ENCODE results near the gene SLC23A2. TPM values are rescaled to one million over a fixed set of nuclear protein-coding genes. Genes with fewer than 3 reads are reported as not detected.

The SLC23A2 gene
- total RNA-seq, 2 experiments from 2014 or later, result 12.9 to 14.1 TPM

DNA sequence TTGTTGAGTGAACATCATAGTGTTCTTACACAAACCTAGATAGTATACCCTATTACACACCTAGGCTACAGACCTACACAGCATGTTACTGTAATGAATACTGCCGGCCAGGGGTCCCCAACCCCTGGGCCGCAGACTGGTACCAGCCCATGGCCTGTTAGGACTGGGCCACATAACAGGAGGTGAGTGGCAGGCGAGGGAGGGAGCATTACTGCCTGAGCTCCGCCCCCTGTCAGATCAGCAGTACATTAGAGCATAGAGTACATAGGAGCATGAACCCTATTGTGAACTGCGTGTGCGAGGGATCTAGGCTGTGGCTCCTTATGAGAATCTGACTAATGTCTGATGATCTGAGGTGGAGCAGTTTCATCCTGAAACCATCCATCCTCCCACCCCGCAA, 153.3 kb downstream of the SLC23A2 start:
- Mint-ChIP-seq H3K36me3 (ENCODE audit: low read depth) (no peaks in the 10 kb centered on the region), H3K4me1 (peaks cover 4% of the 10 kb centered on the region), H3K9me3 (peaks cover 2% of the 10 kb centered on the region), H3K27ac (no peak overlapping the region), H3K27me3 (peaks cover 1% of the 10 kb centered on the region), H3K4me3 (no peak overlapping the region)
- ChIA-PET CTCF (no interaction called here), POLR2A (no interaction called here)
- DNase-seq, result no peak

DNA sequence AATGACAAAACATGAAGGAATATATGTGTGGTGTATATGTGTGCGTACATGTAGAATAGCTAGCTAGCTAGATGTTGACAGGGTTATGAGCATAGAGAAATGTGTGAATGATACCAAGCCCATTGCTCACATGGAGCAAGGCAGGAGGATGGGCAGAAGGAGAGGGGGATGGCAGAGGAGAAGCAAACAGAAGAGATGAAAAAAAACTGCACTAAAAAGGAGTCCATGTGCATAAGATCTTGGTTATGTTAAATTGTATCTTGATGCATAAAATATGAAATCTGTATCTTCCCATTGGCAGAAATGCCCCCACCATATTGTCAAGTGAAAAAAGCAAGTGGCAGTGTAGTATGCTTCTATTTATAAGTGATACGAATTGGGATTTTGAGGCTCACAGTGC, 154.5 kb downstream of the SLC23A2 start:
- peaks cover 2% of the 10 kb centered on the region for H3K9me3 Mint-ChIP-seq

DNA sequence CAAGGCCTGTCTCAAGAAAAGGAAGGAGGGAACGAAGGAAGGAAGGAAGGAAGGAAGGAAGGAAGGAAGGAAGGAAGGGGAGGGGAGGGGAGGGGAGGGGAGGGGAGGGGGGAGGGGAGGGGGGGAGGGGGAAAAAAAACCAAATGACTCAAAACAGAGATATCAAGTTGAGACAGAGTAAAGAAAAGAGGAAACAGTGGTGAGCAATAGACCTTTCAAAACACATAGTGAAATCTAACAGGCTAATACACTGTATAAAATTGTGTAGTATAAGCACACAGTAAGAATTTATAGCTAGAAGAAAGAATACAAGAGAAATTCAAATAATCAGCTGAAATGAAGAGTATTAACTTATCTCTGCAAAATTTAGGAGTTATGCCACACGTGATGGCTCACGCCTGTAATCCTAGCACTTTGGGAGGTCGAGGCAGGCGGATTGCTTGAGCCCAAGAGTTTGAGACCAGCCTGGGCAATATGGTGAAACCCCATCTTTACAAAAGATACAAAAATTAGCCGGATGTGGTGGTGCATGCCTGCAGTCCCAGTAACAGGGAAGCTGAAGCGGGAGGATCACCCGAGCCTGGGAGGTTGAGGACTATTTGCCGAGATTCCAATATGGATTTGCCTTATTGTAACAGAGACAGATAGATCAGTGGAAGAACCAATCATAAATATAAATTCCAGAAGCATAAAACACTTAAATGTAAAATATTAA, 156.4 kb downstream of the SLC23A2 start:
- POLR2A ChIA-PET, result interaction anchor here (1.0 kb wide), 1 partner anchor 33 kb away, joined by 4 read pairs; no protein-coding TSS in a partner anchor
- peak overlapping the region; percentile 5 for H3K27ac Mint-ChIP-seq
- CTCF ChIA-PET, result no interaction called here
- no peak for DNase-seq
- peaks cover 1% of the 10 kb centered on the region for H3K27me3 Mint-ChIP-seq
- H3K36me3 Mint-ChIP-seq (ENCODE audit: low read depth), result no peaks in the 10 kb centered on the region
- H3K9me3 Mint-ChIP-seq, result peaks cover 2% of the 10 kb centered on the region
- H3K4me1 Mint-ChIP-seq, result peaks cover 4% of the 10 kb centered on the region
- H3K4me3 Mint-ChIP-seq, result no peak overlapping the region

More for the DNA sequence above, 154.5 kb downstream of the SLC23A2 start:
- no peak for DNase-seq
- POLR2A ChIA-PET, result interaction anchor here (0.9 kb wide), 1 partner anchor 25 kb away, joined by 3 read pairs; no protein-coding TSS in a partner anchor
- Mint-ChIP-seq H3K36me3 (ENCODE audit: low read depth) (no peaks in the 10 kb centered on the region), H3K27me3 (peaks cover 1% of the 10 kb centered on the region), H3K27ac (no peak overlapping the region), H3K4me3 (no peak overlapping the region), H3K4me1 (peaks cover 4% of the 10 kb centered on the region)
- CTCF ChIA-PET, result interaction anchor here (0.7 kb wide), 1 partner anchor 24 kb away, joined by 3 read pairs; no protein-coding TSS in a partner anchor

DNA sequence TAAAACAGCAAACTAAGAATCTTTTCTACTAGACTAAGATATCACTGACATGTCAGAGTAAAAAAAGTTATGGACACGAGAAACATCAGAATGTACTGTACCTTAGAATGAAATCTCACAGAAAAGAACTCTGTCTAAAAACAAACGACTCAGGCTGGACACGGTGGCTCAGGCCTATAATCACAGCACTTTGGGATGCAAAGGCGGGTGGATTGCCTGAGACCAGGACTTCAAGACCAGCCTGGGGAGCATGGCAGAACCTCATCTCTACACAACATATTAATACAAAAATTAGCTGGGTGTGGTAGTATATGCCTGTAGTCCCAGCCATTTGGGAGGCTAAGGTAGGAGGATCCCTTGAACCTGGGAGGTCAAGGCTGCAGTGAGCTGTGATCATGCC, 157.0 kb downstream of the SLC23A2 start:
- no peak for DNase-seq
- POLR2A ChIA-PET, result interaction anchor here (1.0 kb wide), 1 partner anchor 32 kb away, joined by 4 read pairs; no protein-coding TSS in a partner anchor
- Mint-ChIP-seq H3K27me3 (peaks cover 1% of the 10 kb centered on the region), H3K4me1 (peaks cover 4% of the 10 kb centered on the region), H3K36me3 (ENCODE audit: low read depth) (no peaks in the 10 kb centered on the region), H3K27ac (peak overlapping the region; percentile 5), H3K4me3 (no peak overlapping the region), H3K9me3 (peaks cover 2% of the 10 kb centered on the region)
- CTCF ChIA-PET, result no interaction called here

DNA sequence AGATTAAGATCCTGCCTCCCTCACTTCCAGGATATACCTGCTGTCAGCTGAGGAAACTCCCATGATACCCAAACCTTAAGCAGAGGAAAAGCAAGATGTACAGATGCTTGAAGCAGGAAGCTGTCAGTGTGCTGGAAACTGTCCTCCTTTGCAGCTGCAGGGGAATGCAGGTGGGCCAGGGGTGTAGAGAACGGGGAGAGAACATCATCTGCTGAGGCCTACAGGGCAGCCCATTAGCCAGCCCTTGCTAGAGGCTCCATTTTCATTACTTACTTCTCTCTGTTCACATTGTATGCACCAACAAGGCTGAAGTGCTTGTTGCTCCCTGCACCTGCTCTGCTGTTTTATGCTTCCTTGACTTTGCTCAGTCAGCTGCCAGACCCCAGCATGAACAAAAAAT, 160.5 kb downstream of the SLC23A2 start:
- Mint-ChIP-seq H3K9me3 (peaks cover 2% of the 10 kb centered on the region), H3K36me3 (ENCODE audit: low read depth) (no peaks in the 10 kb centered on the region), H3K4me3 (no peak overlapping the region), H3K27ac (no peak overlapping the region), H3K4me1 (peaks cover 4% of the 10 kb centered on the region), H3K27me3 (peaks cover 4% of the 10 kb centered on the region)
- ChIA-PET CTCF (no interaction called here), POLR2A (no interaction called here)
- DNase-seq, result no peak

DNA sequence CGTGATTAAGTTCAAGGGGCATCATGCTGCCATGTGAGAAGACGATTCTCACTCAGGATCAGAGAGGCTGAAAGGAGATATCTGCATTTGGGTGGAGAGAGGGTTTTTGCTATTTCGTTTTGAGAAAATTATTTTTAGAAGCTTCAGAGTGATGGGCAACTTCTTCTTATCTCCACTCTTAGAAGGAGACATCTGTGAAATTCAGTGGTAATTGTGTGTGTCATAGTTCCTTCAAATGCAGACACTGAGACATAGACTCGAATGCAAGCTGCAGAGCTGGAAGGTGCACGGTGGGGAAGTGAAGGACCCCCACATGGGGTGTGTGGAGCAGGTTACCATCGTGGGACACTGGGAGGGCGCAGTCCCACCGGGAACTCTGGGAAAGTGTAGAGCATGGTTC, 162.8 kb downstream of the SLC23A2 start:
- POLR2A ChIA-PET, result no interaction called here
- Mint-ChIP-seq H3K4me3 (no peak overlapping the region), H3K9me3 (no peaks in the 10 kb centered on the region), H3K27me3 (peaks cover 4% of the 10 kb centered on the region), H3K27ac (no peak overlapping the region), H3K36me3 (ENCODE audit: low read depth) (no peaks in the 10 kb centered on the region), H3K4me1 (no peaks in the 10 kb centered on the region)
- DNase-seq, result no peak
- CTCF ChIA-PET, result no interaction called here

DNA sequence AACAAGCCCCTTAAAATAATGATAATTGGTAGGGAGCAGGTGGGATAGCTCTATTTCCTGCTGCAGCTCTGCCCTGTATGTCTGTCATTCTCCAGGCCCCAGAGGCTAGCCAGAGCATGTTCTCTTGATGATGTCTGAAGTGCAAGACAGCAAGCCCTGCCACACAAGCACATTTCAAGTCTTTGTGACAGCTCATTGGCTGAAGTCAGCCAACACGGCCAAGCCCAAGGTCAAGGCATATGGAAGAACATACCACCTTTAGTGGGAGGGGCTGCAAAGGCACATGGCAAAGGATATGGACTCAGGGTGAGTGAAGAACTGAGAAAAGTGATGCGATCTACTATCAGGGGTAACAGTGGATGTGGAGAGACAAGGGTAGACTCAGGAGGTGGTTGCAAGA, 163.6 kb downstream of the SLC23A2 start:
- Mint-ChIP-seq H3K4me1 (no peaks in the 10 kb centered on the region), H3K4me3 (no peak overlapping the region), H3K27ac (no peak overlapping the region), H3K36me3 (ENCODE audit: low read depth) (no peaks in the 10 kb centered on the region), H3K27me3 (peaks cover 6% of the 10 kb centered on the region), H3K9me3 (peaks cover 1% of the 10 kb centered on the region)
- ChIA-PET POLR2A (no interaction called here), CTCF (interaction anchor here (1.3 kb wide), 1 partner anchor 76 kb away, joined by 3 read pairs; no protein-coding TSS in a partner anchor)
- DNase-seq, result no peak

DNA sequence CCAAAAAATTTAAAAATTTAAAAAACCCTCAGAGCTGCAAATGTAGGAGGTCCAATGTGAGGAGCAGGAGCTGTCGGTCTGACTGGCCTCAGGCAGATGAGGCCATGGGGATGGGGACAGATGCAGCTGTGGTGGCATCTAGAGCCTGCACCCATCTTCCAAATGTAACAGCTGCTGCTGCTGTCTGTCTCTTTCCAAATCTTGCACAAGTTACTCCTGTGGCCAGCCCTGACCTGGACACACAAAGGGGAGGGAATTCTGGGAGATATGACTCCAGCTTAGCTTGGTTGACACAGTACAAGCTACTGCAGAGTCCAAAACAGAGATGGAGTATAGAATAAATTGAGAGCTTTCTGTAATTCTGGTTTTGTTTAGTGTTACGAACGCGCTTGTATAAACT, 164.4 kb downstream of the SLC23A2 start:
- peaks cover 7% of the 10 kb centered on the region for H3K27me3 Mint-ChIP-seq
- H3K4me1 Mint-ChIP-seq, result no peaks in the 10 kb centered on the region
- no peak overlapping the region for H3K27ac Mint-ChIP-seq
- H3K9me3 Mint-ChIP-seq, result peaks cover 2% of the 10 kb centered on the region
- no peaks in the 10 kb centered on the region for H3K36me3 Mint-ChIP-seq (ENCODE audit: low read depth)
- no peak for DNase-seq
- H3K4me3 Mint-ChIP-seq, result no peak overlapping the region
- ChIA-PET POLR2A (interaction anchor here (0.6 to 0.7 kb wide), 2 partner anchors 22 to 149 kb away, joined by 3 to 4 read pairs; no protein-coding TSS in a partner anchor), CTCF (interaction anchor here (1.3 kb wide), 1 partner anchor 75 kb away, joined by 3 read pairs; no protein-coding TSS in a partner anchor)

DNA sequence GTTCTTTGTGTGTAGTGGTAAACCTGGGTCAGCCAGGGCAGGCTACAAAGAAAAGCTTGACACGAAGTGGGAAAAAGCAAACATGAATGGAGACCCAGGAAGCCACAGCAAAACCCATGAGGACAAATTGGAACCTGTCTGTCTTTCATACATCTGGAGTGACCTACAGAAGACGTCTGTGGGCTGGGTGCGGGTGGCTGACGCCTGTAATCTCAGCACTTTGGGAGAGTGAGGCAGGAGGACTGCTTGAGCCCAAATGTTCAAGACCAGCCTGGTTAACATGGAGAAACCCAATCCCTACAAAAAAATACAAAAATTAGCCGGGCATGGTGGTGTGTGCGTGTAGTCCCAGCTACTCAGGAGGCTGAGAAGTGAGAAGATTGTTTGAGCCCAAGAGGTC, 164.8 kb downstream of the SLC23A2 start:
- no peaks in the 10 kb centered on the region for H3K4me1 Mint-ChIP-seq
- no peak overlapping the region for H3K27ac Mint-ChIP-seq
- H3K4me3 Mint-ChIP-seq, result no peak overlapping the region
- peaks cover 2% of the 10 kb centered on the region for H3K9me3 Mint-ChIP-seq
- DNase-seq, result no peak
- POLR2A ChIA-PET, result interaction anchor here (0.6 to 1.1 kb wide), 3 partner anchors 22 to 150 kb away, joined by 3 to 4 read pairs (median 3); no protein-coding TSS in a partner anchor
- H3K27me3 Mint-ChIP-seq, result peaks cover 7% of the 10 kb centered on the region
- no peaks in the 10 kb centered on the region for H3K36me3 Mint-ChIP-seq (ENCODE audit: low read depth)
- CTCF ChIA-PET, result interaction anchor here (1.3 kb wide), 1 partner anchor 75 kb away, joined by 3 read pairs; no protein-coding TSS in a partner anchor

DNA sequence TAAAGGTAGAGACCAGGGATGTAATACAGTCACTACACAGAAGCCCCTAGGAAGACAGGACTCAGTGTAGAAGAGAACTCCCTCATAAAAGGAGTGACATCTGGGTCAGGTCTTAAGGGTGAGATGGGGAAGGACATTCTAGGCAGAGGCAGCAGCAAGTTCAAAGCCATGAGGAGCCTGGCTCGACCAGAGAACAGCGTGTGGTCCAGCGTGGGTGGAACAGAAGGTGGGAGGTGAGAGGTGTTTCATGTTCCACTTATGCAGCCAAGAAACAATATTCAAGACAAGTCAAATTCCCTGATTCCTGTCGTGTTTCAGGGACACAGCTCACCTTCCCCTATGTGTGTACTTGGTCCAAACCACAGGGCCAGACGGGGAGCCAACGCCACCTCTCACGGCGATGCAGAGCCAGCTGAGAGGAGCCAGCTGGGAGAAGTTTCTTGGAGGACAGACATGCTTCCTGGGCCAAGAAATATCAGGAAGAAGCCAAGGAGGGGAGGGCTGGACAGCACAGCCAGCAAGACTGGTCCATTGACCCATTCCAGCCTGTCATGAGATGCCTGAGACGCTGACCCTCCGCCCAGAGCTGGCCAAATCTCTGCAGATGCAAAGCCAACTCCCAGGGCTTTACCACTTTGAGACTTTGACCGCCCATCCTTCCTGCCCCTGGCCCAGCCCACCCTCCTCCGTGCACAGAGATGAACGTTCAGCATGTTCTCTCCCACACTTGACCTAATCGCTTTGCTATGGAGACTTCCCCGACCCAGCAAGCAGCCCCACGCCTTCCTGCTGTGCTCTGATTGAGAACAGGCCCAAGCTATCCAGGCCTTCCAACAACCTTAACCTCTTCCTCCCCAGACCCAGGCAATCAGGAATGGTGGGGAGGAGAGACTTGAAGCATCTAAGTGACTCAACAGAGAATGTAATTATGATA, 165.8 kb downstream of the SLC23A2 start:
- H3K36me3 Mint-ChIP-seq (ENCODE audit: low read depth), result no peaks in the 10 kb centered on the region
- no peak overlapping the region for H3K4me3 Mint-ChIP-seq
- peaks cover 2% of the 10 kb centered on the region for H3K9me3 Mint-ChIP-seq
- H3K27me3 Mint-ChIP-seq, result peaks cover 7% of the 10 kb centered on the region
- no peak overlapping the region for H3K27ac Mint-ChIP-seq
- POLR2A ChIA-PET, result interaction anchor here (1.1 kb wide), 1 partner anchor 22 kb away, joined by 3 read pairs; no protein-coding TSS in a partner anchor
- DNase-seq, result no peak
- CTCF ChIA-PET, result interaction anchor here (0.6 kb wide), 1 partner anchor 690 kb away, joined by 4 read pairs; no protein-coding TSS in a partner anchor
- no peaks in the 10 kb centered on the region for H3K4me1 Mint-ChIP-seq

DNA sequence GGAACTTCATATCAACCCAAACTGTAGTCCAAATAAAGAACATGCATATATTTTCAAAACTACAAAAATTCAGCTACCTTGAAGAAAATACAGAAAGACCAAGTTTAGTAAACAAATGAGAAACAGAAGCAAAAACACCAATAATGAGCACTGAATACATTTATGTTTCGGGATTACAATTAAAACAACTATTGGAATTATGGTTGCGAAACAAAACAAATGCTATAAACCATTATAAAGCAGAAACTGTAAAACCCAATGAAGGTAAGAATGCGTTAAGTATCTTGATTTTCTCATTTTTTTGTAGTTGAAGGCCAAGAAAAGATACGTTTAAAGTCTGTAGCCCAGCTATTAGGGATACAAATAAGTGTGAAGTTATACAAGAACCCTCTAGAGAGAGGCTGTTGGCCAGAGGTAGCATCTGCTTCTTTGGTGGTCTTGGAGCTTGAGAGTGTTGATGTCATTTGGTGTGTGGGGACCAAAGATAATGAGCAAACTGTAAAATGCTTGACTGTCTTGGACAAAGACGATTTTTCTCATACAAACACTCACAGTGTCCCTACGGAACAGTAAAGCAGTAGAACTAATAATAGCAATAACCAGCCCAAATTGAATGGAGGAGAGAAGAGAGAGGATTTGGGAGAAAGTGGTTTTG, 168.1 kb downstream of the SLC23A2 start:
- Mint-ChIP-seq H3K27ac (no peak overlapping the region), H3K4me3 (no peak overlapping the region), H3K9me3 (peaks cover 2% of the 10 kb centered on the region), H3K4me1 (no peaks in the 10 kb centered on the region), H3K27me3 (peaks cover 7% of the 10 kb centered on the region), H3K36me3 (ENCODE audit: low read depth) (no peaks in the 10 kb centered on the region)
- POLR2A ChIA-PET, result no interaction called here
- DNase-seq, result no peak
- CTCF ChIA-PET, result interaction anchor here (0.9 kb wide), 1 partner anchor 19 kb away, joined by 3 read pairs; no protein-coding TSS in a partner anchor

DNA sequence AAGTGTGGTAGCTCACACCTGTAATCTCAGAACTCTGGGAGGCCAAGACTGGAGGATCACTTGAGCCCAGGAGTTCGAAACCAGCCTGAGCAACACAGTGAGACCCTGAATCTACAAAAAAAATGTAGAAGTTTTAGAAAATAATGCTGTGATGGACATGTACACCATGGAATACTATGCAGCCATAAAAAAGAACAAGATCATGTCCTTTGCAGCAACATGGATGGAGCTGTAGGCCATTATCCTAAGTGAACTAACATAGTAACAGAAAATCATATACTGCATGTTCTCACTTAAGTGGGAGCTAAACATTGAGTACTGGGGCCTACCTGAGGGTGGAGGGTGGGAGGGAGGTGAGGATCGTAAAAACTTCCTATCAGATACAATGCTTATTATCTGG, 168.8 kb downstream of the SLC23A2 start:
- CTCF ChIA-PET, result interaction anchor here (0.9 kb wide), 2 partner anchors 18 to 19 kb away, joined by 3 to 6 read pairs; no protein-coding TSS in a partner anchor
- H3K9me3 Mint-ChIP-seq, result peaks cover 2% of the 10 kb centered on the region
- no peak for DNase-seq
- no peaks in the 10 kb centered on the region for H3K36me3 Mint-ChIP-seq (ENCODE audit: low read depth)
- no peak overlapping the region for H3K4me3 Mint-ChIP-seq
- no peak overlapping the region for H3K27ac Mint-ChIP-seq
- no peaks in the 10 kb centered on the region for H3K4me1 Mint-ChIP-seq
- POLR2A ChIA-PET, result no interaction called here
- H3K27me3 Mint-ChIP-seq, result peaks cover 3% of the 10 kb centered on the region

Data from activated CD4-positive, alpha-beta memory T cell treated with anti-CD3 and anti-CD28 coated beads, Interleukin-2, amount 10 ng/mL, durations not matched to agents 7 days and 5 days (primary cell).